SW 1271 (cell line): ENCODE data around the gene NUP133.
"Not testable (repeated sequence)": the region's sequence is repeated elsewhere in the genome, so short reads cannot be mapped to it uniquely, and the experiment has no call there.

Experiments
- DNase-seq, 2 experiments: peaks; one replicate each; lab custom pipeline; 2025; lab: John Stamatoyannopoulos, UW

Gene NUP133

GRCh38 chr1:229412056-229412455 lies 96.1 kb downstream of the NUP133 start:
- DNase-seq: no peak

DNA sequence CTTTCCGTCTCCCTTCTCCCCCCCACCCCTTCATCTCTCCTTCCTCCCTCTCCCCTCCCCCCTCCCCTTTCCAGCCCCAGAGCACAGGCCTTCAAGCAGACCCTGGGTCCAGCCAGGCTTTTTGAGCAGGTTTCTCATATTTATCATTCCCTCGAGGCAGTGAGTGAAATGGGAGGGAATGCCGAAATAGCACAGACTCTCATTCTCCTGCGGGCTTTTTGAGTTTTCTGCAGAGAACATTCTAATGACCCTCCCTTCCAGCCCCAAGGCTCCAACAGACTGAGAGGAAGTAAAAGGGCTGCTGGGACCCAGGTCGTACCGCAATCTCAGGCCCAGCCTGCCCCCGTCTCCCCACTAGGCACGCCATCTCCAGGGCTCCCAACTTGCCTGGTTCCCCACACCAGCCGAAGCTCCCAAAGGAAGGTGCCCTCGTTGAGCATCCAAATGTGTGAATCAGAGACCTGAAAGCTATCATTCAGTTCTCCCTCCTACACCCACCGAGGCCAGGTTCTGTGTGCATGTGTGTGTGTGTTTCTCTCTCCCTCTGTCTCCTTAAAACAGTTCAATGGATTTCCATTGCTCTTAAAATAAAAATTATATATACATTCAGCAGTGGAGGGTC lies 96.6 kb downstream of the NUP133 start:
- DNase-seq: no peak

GRCh38 chr1:229410692-229411433 lies 97.3 kb downstream of the NUP133 start:
- DNase-seq: peak in 1 of 2 experiments; percentile 24

GRCh38 chr1:229410370-229410691 lies 97.8 kb downstream of the NUP133 start:
- DNase-seq: no peak

DNA sequence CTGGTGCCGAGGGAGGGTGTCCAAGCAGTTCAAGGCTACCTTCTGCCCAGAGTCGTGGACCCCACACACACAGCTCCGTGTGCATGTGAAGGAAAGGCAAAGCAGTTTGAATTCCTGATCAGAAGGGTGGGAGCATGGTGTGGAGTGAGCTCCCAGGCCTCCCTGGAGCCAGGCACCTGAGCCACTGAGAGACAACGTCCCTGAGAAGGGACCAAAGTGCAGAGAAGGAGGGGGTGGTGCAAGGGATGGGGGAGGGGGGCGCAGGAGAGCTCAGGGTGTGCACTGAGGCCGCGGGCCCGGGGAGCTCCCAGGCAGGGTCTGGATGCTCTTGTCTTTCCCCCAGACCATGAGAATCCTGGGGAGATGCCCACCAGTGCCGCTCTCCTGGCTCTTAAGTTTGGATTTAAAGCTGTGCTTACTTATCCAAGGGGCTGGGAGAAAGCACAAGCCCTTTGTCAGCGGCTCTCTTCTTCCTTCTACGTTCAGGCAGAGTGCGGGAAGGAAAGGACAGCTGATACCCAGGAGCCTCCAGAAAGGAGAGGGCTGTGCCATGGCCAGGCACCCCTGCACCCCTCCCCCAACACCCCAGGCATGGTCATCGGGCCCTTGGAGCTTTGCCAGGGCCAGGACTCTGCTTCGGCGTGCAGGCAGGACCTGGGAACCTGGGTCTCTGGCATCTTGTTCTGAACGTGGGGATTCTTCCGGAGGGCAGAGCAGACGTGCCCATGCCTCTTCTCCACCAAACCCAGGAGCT lies 98.3 kb downstream of the NUP133 start:
- no peak for DNase-seq

GRCh38 chr1:229408458-229409037 lies 99.6 kb downstream of the NUP133 start:
- DNase-seq: no peak

DNA sequence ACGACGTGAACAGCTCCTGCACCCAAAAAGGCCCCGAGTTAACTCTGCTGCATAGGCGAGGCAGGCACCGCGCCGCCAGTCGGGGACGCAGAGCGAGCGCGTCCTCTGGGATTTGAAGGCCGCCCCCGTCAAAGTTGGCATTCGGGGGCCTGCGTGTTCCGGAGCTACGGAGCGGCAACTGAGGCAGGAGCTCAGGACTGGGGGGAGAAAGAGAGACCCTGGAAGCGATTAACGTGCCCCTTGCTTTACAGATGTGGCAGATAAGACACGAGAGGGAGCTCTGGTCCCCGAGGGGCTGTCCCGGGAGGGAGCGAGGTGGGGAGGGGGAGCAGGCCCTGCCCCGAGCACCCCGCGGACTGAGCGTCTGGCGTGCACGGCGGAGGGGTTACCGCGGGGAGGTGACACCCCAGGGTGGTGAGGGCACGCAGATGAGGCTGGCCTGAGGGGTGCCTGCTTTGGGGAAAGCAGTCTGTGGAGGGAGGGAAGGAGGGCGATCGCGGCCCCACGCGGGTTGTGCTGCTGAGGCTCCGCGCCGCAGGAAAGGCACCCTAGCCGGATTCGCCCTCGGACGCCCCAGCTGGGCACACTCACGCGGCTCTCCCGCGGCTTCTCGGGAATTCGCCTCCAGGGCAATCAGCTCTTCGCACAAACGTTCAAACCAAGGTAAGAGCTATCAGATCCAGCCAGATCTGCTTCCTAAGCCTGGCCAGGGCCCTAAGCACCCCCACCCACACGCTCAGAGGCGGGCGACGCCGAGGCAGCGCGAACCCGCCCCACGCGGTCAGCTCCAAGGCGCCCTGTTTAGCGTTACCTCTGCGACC lies 100.7 kb downstream of the NUP133 start:
- no peak for DNase-seq

DNA sequence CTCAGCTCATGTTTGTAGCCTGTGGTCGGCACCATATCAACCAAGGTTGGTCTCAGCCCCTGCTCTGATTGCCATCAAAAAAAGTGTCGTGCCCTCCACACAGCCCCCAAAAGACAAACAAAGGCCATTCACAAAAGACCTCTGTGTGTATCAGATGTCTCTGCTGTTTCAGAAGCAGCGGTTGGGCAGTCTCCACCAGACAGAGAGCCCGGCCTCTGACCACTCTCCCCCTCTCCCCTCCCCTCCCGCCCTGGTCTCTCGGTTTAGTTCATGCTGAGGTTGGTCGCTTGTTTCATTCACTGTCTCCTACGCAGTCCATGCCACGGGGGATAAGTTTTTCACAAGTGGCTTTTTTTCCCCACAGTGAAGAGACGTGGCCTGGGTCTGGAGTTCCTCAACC lies 101.3 kb downstream of the NUP133 start:
- DNase-seq: no peak

GRCh38 chr1:229403573-229403972 lies 104.6 kb downstream of the NUP133 start:
- no peak for DNase-seq

- no peak for DNase-seq
These were observed 105.1 kb downstream of the NUP133 start for GRCh38 chr1:229402993-229403392.

GRCh38 chr1:229402329-229402728 lies 105.8 kb downstream of the NUP133 start:
- DNase-seq: not testable (repeated sequence)

DNA sequence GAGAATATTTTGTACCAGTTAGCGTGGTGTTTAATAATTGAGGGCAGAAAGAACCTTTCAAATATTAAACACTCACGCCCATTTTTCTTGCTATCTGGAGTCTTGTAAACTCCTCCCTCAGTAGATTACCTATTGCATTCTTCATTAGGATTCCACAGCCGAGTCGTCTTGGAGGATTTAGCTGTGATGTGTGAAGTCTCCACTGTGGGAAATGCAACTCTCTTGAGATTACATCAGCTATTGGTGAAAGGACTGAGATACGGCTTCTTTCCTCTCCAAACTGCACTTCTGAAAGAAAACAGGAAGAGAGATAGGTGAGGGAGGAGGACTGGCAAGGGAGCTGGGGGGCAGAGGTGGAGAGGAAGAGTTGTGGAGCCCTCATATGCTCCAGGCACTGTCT lies 110.4 kb downstream of the NUP133 start:
- no peak for DNase-seq

DNA sequence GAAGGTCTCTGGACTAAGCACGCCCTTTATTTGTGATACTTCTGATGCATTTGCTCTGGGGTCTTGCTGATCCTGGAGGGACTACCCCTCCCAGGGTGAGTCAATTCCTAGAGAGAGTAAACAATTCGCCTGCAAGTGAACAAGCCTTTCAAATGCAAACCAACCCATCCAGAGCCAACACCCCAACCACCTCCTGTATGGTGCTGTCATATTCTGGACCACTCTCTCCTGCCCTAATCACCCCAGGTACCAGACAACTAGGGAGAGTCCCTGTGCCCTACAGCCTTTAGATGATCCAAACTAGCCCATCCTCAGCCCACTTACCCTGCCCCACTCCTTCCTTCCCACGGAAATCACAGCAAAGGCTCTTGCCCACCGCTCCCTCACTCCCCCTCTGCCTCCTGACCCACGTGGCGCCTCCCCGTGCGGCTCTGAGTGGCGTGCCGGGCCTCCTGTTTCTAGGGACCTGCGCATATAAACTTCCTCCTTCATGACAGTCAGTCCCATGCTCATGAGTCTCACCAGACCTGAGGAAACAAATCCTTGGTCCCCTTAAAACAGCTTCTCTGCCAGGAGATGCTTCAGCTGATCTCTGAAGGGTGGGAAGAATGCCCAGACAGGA lies 111.4 kb downstream of the NUP133 start:
- no peak for DNase-seq

- DNase-seq: not testable (repeated sequence)
These were observed 113.6 kb downstream of the NUP133 start for GRCh38 chr1:229394517-229394916.

DNA sequence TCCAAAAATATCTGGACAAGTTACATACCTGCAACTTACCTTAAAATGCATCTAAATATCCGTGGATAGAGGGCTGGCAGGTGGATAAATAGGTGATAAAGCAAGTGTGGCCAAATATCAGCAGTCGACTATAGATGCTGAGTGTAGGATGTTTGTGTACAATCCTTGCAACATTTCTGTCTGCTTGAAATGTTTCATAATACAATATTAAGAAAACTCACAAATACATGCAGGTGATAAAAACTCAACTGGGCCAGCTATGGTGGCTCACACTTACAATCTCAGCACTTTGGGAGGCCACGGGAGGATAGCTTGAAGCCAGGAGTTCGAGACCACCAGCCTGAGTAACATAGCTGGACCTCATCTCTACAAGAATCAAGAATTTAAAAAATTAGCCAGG lies 115.2 kb downstream of the NUP133 start:
- no peak for DNase-seq
